ENCODE results near the gene TRMT2B. TPM values are rescaled to one million over a fixed set of nuclear protein-coding genes. Genes with fewer than 3 reads are reported as not detected.

The TRMT2B gene
- total RNA-seq, 4 donors from 2014 or later, result 11.9 to 29.9 (median 14.1) TPM

DNA sequence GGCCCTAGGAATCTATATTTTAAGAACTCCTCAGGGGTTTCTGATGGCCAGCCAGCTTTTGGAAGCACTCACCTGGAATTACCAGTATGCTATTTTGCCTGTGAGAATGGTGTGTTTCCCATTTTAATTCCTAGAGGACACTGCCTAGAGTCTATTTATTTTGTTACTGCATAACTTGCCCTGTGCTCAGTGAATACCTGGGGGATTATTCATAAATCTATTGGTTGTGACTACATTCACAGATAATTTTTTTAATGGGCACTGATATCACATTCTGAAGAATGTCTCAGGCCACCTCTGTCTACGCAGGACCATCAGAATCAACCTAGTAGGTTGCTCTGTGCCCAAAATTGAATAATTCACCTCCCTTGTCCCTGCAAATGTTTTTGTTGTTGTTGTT, 75.7 kb downstream of the TRMT2B start:
- Histone ChIP-seq H3K4me1 (no peaks in the 10 kb centered on the region), H3K36me3 (no peaks in the 10 kb centered on the region), H3K4me3 (no peak overlapping the region), H3K9me3 (no peaks in the 10 kb centered on the region), H3K27ac (no peak overlapping the region), H3K27me3 (no peaks in the 10 kb centered on the region)
- in situ Hi-C loops (cut with MboI; ENCODE audit: low sequenced_read_pairs in 4 of 4) (no loop called here), intact Hi-C loops (cut with DNase I; ENCODE audit: low total_unique reads) (no loop called here)
- ATAC-seq, result no peak
- DNase-seq, result no peak
- no peak for TF ChIP-seq POLR2A (IDR thresholded peaks at IDR 0.05)
- TF ChIP-seq, protein P1, sequence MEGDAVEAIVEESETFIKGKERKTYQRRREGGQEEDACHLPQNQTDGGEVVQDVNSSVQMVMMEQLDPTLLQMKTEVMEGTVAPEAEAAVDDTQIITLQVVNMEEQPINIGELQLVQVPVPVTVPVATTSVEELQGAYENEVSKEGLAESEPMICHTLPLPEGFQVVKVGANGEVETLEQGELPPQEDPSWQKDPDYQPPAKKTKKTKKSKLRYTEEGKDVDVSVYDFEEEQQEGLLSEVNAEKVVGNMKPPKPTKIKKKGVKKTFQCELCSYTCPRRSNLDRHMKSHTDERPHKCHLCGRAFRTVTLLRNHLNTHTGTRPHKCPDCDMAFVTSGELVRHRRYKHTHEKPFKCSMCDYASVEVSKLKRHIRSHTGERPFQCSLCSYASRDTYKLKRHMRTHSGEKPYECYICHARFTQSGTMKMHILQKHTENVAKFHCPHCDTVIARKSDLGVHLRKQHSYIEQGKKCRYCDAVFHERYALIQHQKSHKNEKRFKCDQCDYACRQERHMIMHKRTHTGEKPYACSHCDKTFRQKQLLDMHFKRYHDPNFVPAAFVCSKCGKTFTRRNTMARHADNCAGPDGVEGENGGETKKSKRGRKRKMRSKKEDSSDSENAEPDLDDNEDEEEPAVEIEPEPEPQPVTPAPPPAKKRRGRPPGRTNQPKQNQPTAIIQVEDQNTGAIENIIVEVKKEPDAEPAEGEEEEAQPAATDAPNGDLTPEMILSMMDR (IDR thresholded peaks at IDR 0.05 in 4 of 5, conservative IDR thresholded peaks at IDR 0.05 in 1 of 5), result no peak

DNA sequence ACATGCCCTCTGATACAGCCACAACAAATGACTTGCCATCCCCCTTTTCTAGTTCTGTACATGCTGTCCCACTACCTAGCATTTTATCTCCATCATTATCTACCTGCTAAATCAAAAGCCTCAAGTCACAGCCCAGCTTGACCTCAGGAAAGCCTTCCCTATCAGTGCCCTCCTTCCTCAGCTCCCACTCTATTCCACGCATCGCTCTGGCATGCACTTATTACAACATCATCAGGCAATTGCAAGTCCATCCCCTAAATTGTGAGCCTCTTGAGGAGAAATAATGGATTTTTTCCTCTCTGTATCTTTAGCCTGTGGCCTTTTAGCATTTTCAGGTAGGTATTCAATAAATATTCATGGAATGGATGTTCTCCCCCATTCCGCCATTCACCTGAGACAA, 76.7 kb downstream of the TRMT2B start:
- no peaks in the 10 kb centered on the region for H3K4me1 ChIP-seq
- H3K27me3 ChIP-seq, result no peaks in the 10 kb centered on the region
- no peak overlapping the region for H3K4me3 ChIP-seq
- TF ChIP-seq, protein P1 (IDR thresholded peaks at IDR 0.05 in 4 of 5, conservative IDR thresholded peaks at IDR 0.05 in 1 of 5), result no peak
- TF ChIP-seq POLR2A (IDR thresholded peaks at IDR 0.05), result no peak
- no peak for DNase-seq
- intact Hi-C loops (cut with DNase I; ENCODE audit: low total_unique reads) (no loop called here), in situ Hi-C loops (cut with MboI; ENCODE audit: low sequenced_read_pairs in 4 of 4) (no loop called here)
- no peak overlapping the region for H3K27ac ChIP-seq
- no peaks in the 10 kb centered on the region for H3K9me3 ChIP-seq
- no peaks in the 10 kb centered on the region for H3K36me3 ChIP-seq
- no peak for ATAC-seq

DNA sequence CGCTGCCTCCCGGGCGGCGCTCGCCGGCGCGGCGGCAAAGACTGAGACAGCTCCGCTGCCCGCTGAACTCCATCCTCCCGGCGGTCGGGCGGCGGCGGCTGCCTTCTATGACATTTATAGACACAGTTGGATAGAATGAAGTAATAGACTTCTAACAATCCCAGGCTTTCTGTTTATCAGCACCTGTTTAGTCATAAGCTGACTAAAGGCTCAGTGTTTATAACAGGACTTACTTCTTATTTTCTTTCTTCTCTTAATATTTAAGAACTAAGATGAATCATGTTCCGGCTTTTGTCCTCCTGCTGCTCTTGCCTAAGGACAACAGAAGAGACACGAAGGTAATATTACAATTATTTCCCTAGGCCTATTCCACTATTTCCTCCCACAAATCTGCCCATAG, 78.5 kb downstream of the TRMT2B start:
- H3K27ac ChIP-seq, result no peak overlapping the region
- no peaks in the 10 kb centered on the region for H3K27me3 ChIP-seq
- in situ Hi-C loops (cut with MboI; ENCODE audit: low sequenced_read_pairs in 4 of 4), result no loop called here
- TF ChIP-seq POLR2A (IDR thresholded peaks at IDR 0.05), result no peak
- TF ChIP-seq, protein P1 (IDR thresholded peaks at IDR 0.05 in 4 of 5, conservative IDR thresholded peaks at IDR 0.05 in 1 of 5), result no peak
- H3K4me1 ChIP-seq, result no peaks in the 10 kb centered on the region
- DNase-seq (no peak), ATAC-seq (no peak)
- H3K4me3 ChIP-seq, result no peak overlapping the region
- H3K9me3 ChIP-seq, result no peaks in the 10 kb centered on the region
- no peaks in the 10 kb centered on the region for H3K36me3 ChIP-seq
- intact Hi-C loops (cut with DNase I; ENCODE audit: low total_unique reads), result no loop called here

DNA sequence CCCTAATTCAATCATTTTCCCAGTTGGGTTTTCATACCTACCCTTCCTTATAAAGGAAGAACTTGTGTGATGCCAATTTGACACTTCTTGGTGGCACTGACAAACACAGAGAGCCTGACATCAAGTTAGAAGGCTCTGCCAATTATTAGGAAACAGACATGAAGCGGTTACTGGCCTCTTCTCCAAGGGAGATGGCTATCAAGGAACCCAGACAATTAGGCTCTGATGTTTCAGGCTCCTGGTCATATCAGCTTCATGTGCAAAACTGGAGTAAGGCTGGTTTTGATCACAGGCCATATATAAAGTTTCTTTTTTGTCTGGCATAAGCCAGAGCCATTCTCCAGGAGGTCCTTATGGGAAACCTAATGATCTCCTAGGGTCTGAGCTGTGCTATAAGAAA, 82.0 kb downstream of the TRMT2B start:
- ATAC-seq, result no peak
- H3K4me3 ChIP-seq, result no peak overlapping the region
- H3K36me3 ChIP-seq, result no peaks in the 10 kb centered on the region
- no peaks in the 10 kb centered on the region for H3K4me1 ChIP-seq
- no peaks in the 10 kb centered on the region for H3K27me3 ChIP-seq
- intact Hi-C loops (cut with DNase I; ENCODE audit: low total_unique reads), result no loop called here
- no peak for DNase-seq
- TF ChIP-seq, protein P1 (IDR thresholded peaks at IDR 0.05 in 4 of 5, conservative IDR thresholded peaks at IDR 0.05 in 1 of 5), result no peak
- TF ChIP-seq POLR2A (IDR thresholded peaks at IDR 0.05), result no peak
- H3K27ac ChIP-seq, result no peak overlapping the region
- no peaks in the 10 kb centered on the region for H3K9me3 ChIP-seq
- in situ Hi-C loops (cut with MboI; ENCODE audit: low sequenced_read_pairs in 4 of 4), result no loop called here

DNA sequence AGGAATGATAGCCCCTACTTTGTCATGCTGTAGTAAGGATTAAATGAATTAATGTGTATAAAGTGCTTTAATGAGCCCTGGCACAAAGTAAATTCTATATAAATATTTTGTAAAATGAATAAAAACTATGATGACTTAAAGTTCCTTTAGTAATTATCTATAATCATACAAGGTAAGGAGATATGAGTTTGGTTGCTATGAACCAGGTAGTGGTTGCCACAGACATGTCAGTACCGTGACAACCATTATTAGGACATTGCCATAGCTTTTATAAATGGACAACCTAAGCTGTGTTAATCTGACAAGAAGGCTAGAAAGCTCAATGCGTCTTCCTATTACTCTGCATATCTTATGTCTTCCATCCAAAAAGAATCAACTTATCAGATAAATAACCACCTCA, 82.5 kb downstream of the TRMT2B start, which contains the start of gene ARL13A:
TSS of gene ARL13A (plus strand) at position 301 of the 400 bp plus-strand sequence. CDS start 3,982 bp downstream, outside the sequence.
- in situ Hi-C loops (cut with MboI; ENCODE audit: low sequenced_read_pairs in 4 of 4), result no loop called here
- Histone ChIP-seq H3K4me3 (no peak within 1 kb of the TSS), H3K27ac (no peak within 1 kb of the TSS), H3K4me1 (no peaks in the 10 kb centered on the region), H3K36me3 (no peaks in the 10 kb centered on the region), H3K27me3 (no peaks in the 10 kb centered on the region), H3K9me3 (no peaks in the 10 kb centered on the region)
- DNase-seq (no peak), ATAC-seq (no peak)
- intact Hi-C loops (cut with DNase I; ENCODE audit: low total_unique reads), result no loop called here
- TF ChIP-seq, protein P1 (IDR thresholded peaks at IDR 0.05 in 4 of 5, conservative IDR thresholded peaks at IDR 0.05 in 1 of 5), result no peak
- no peak for TF ChIP-seq POLR2A (IDR thresholded peaks at IDR 0.05)

Data from gastrocnemius medialis (tissue), 4 donors.